Panc1 (cell line): ENCODE measurements around the gene EPN1. TPM values are rescaled to one million over a fixed set of nuclear protein-coding genes. Genes with fewer than 3 reads are reported as not detected.

Experiments used
- ATAC-seq: fragments of 200-7000 bp; cut with Tn5 transposase; 2 replicates; pipeline ENCODE4 v1.9.1; 2020; ENCODE audit warnings: mild to moderate bottlenecking, moderate library complexity
- BruUV-seq: library from RNA; stranded (reverse); fragments of 400-500 nt; replicated peaks from 2 replicates; lab custom pipeline; 2021; lab: Mats Ljungman, UMichigan
- CTCF ChIA-PET: fragments of 300-600 bp; sonication (Branson Sonifier 250); formaldehyde crosslinking; loops from one replicate; lab custom pipeline; 2022; ENCODE audit warnings: antibody characterized with exemption; lab: Charles Lee
- POLR2A ChIA-PET: fragments of 300-600 bp; sonication (Branson Sonifier 250); formaldehyde crosslinking; loops from one replicate; lab custom pipeline; 2022; ENCODE audit warnings: antibody characterized with exemption; lab: Charles Lee
- DNase-seq: peaks from one replicate; pipeline ENCODE4 v3.0.0-alpha.2; 2010; ENCODE audit warnings: low read depth, low spot score
- H3K27ac ChIP-seq: 2 replicates; pipeline ENCODE4 v1.5.1; 2011; ENCODE audit warnings: mild to moderate bottlenecking, low read length, inconsistent platforms
- H3K27me3 ChIP-seq: fragments of 200-500 bp; sonication (Bioruptor generic); 2 replicates; pipeline ENCODE4 v1.6.0; 2014; ENCODE audit warnings: low read length, inconsistent platforms; ENCODE audit not compliant: control insufficient read depth, insufficient read depth
- H3K36me3 ChIP-seq: fragments of 200-500 bp; sonication (Bioruptor generic); 2 replicates; pipeline ENCODE4 v1.5.1; 2014; ENCODE audit warnings: inconsistent platforms, mild to moderate bottlenecking, low read length, moderate library complexity; ENCODE audit not compliant: control insufficient read depth, insufficient read depth
- H3K4me1 ChIP-seq: 2 replicates; pipeline ENCODE4 v1.5.1; 2011; ENCODE audit warnings: inconsistent platforms, mild to moderate bottlenecking, low read length, moderate library complexity; ENCODE audit not compliant: control insufficient read depth, insufficient read depth
- H3K4me3 ChIP-seq, 2 experiments: 2 replicates each; pipeline ENCODE4 v1.5.1; 2011 to 2012; ENCODE audit warnings: low read depth in 2 of 2, low read length in 2 of 2, mild to moderate bottlenecking in 2 of 2, inconsistent platforms in 1 of 2, moderate library complexity in 1 of 2
- H3K9me3 ChIP-seq: fragments of 200-500 bp; sonication (Bioruptor generic); 2 replicates; pipeline ENCODE4 v1.5.1; 2014; ENCODE audit warnings: low read depth, mild to moderate bottlenecking, inconsistent platforms, low read length, moderate library complexity; ENCODE audit not compliant: control insufficient read depth, insufficient read depth
- POLR2AphosphoS5 ChIP-seq: IDR thresholded peaks from 2 replicates; pipeline ENCODE4 v1.6.1; 2012; ENCODE audit warnings: mild to moderate bottlenecking, low read depth, low read length, moderate library complexity
- SIN3A ChIP-seq: IDR thresholded peaks from 2 replicates; pipeline ENCODE4 v1.6.1; 2012; ENCODE audit warnings: low read depth, mild to moderate bottlenecking, low read length, moderate library complexity, borderline replicate concordance; ENCODE audit not compliant: insufficient read depth
- TCF7L2 ChIP-seq: IDR thresholded peaks from 2 replicates; pipeline ENCODE4 v1.6.1; 2011; ENCODE audit warnings: mild to moderate bottlenecking, low read depth, low read length, inconsistent platforms
- in situ Hi-C: cut with HindIII; loops from 2 replicates; pipeline ENCODE4 v1.10.0; 2016; ENCODE audit warnings: low sequenced_read_pairs, low pct_unique_long_range_greater_than_20kb
- intact Hi-C: fragments of 100-400 bp; cut with micrococcal nuclease; formaldehyde crosslinking; loops from one replicate; pipeline ENCODE4 v1.10.0; 2022; ENCODE audit not compliant: unreplicated experiment
- total RNA-seq: library from RNA; stranded (reverse); gene quantifications from one replicate; pipeline ENCODE4 v1.2.1, GENCODE V29; 2021; ENCODE audit not compliant: unreplicated experiment
- TF ChIP-seq, protein P1 (sequence below): fragments of 450-650 bp; IDR thresholded peaks from 2 replicates; pipeline ENCODE4 v1.5.1; 2017; ENCODE audit warnings: mild to moderate bottlenecking
- TF ChIP-seq, protein P2 (sequence below), 2 experiments: IDR thresholded peaks; 2 replicates each; pipeline ENCODE4 v1.6.1; 2011 to 2012; ENCODE audit warnings: low read depth in 2 of 2, control low read depth in 1 of 2, low read length in 1 of 2, mild to moderate bottlenecking in 1 of 2, moderate library complexity in 1 of 2; ENCODE audit not compliant: insufficient read depth in 1 of 2

Gene EPN1
- total RNA-seq, 1 experiment from 2014 or later, result 361 TPM

DNA sequence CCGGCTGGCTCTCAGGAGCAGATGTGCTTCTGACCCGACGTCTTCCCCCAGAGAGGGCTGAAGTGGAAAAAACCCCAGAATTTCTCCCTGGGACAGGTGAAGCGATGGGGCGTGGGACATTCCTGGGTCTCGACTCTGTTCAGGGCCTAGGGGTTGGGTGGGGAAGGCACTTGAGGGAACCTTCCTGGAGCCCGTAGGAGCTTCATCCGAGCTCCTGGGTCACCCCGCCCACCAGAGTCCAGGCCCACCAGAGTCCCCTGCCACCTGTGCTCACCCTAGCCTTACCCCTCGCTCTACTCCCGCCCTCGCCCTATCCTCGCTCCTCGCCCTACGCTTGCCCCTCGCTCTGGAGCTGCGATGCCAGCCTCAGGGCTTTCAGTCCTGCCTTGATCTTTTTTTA is 23.2 kb downstream of the EPN1 start:
- TF ChIP-seq, protein P1, sequence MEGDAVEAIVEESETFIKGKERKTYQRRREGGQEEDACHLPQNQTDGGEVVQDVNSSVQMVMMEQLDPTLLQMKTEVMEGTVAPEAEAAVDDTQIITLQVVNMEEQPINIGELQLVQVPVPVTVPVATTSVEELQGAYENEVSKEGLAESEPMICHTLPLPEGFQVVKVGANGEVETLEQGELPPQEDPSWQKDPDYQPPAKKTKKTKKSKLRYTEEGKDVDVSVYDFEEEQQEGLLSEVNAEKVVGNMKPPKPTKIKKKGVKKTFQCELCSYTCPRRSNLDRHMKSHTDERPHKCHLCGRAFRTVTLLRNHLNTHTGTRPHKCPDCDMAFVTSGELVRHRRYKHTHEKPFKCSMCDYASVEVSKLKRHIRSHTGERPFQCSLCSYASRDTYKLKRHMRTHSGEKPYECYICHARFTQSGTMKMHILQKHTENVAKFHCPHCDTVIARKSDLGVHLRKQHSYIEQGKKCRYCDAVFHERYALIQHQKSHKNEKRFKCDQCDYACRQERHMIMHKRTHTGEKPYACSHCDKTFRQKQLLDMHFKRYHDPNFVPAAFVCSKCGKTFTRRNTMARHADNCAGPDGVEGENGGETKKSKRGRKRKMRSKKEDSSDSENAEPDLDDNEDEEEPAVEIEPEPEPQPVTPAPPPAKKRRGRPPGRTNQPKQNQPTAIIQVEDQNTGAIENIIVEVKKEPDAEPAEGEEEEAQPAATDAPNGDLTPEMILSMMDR, result no peak
- TF ChIP-seq, protein P2, sequence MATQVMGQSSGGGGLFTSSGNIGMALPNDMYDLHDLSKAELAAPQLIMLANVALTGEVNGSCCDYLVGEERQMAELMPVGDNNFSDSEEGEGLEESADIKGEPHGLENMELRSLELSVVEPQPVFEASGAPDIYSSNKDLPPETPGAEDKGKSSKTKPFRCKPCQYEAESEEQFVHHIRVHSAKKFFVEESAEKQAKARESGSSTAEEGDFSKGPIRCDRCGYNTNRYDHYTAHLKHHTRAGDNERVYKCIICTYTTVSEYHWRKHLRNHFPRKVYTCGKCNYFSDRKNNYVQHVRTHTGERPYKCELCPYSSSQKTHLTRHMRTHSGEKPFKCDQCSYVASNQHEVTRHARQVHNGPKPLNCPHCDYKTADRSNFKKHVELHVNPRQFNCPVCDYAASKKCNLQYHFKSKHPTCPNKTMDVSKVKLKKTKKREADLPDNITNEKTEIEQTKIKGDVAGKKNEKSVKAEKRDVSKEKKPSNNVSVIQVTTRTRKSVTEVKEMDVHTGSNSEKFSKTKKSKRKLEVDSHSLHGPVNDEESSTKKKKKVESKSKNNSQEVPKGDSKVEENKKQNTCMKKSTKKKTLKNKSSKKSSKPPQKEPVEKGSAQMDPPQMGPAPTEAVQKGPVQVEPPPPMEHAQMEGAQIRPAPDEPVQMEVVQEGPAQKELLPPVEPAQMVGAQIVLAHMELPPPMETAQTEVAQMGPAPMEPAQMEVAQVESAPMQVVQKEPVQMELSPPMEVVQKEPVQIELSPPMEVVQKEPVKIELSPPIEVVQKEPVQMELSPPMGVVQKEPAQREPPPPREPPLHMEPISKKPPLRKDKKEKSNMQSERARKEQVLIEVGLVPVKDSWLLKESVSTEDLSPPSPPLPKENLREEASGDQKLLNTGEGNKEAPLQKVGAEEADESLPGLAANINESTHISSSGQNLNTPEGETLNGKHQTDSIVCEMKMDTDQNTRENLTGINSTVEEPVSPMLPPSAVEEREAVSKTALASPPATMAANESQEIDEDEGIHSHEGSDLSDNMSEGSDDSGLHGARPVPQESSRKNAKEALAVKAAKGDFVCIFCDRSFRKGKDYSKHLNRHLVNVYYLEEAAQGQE (IDR thresholded peaks at IDR 0.05; ENCODE audit: insufficient read depth in 1 of 2, low read depth in 2 of 2, low read length in 1 of 2), result no peak
- TF ChIP-seq SIN3A (no peak), POLR2AphosphoS5 (no peak), TCF7L2 (no peak)
- Histone ChIP-seq H3K4me3 (no peak overlapping the region), H3K27ac (no peak overlapping the region), H3K4me1 (no peaks in the 10 kb centered on the region), H3K9me3 (no peaks in the 10 kb centered on the region), H3K27me3 (no peaks in the 10 kb centered on the region), H3K36me3 (peaks cover 5% of the 10 kb centered on the region)
- ATAC-seq, result no peak
- BruUV-seq, result no TSS peak
- intact Hi-C loops, result no loop called here
- ChIA-PET CTCF (interaction anchor here (0.6 kb wide), 1 partner anchor 86 kb away, joined by 4 read pairs; no protein-coding TSS in a partner anchor), POLR2A (no interaction called here)
- no peak for DNase-seq
- in situ Hi-C loops, result no loop called here

DNA sequence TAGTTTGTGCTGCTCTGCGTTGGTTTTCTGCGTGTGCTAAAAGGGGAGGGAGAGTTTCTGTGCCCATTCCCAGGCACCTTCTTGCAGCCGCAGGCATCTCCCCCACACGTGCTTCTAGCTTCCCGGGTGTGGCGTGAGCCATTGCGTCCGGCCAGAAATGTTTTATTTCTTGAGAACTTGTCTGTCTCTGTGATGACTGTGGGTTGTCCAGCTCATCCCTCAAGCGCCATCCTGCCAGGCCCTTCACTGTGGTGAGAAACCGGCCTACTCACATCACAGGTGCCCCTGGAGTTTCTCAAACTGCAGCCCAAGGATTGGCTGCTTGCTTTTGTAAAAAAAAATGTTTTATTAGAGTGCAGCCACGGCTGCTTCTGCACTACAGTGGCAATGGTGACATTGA is 24.2 kb downstream of the EPN1 start:
- no peak overlapping the region for H3K27ac ChIP-seq
- ATAC-seq (no peak), DNase-seq (no peak)
- TF ChIP-seq, protein P1, result no peak
- no peak for TF ChIP-seq TCF7L2
- no peak for TF ChIP-seq POLR2AphosphoS5
- TF ChIP-seq SIN3A, result no peak
- TF ChIP-seq, protein P2 (IDR thresholded peaks at IDR 0.05; ENCODE audit: insufficient read depth in 1 of 2, low read depth in 2 of 2, low read length in 1 of 2), result no peak
- H3K36me3 ChIP-seq, result peaks cover 5% of the 10 kb centered on the region
- in situ Hi-C loops, result no loop called here
- no peak overlapping the region for H3K4me3 ChIP-seq
- intact Hi-C loops, result no loop called here
- H3K27me3 ChIP-seq, result no peaks in the 10 kb centered on the region
- BruUV-seq, result no TSS peak
- H3K9me3 ChIP-seq, result no peaks in the 10 kb centered on the region
- CTCF ChIA-PET, result no interaction called here
- H3K4me1 ChIP-seq, result no peaks in the 10 kb centered on the region
- POLR2A ChIA-PET, result no interaction called here
